ENCODE measurements around the gene JPH3. TPM values are rescaled to one million over a fixed set of nuclear protein-coding genes. Genes with fewer than 3 reads are reported as not detected.

Gene JPH3
- total RNA-seq, 2 donors from 2014 or later: 0.05 to 0.09 TPM

GRCh38 chr16:87685766-87686165 lies 83.5 kb downstream of the JPH3 start:
- ATAC-seq (no peak), DNase-seq (no peak)
- intact Hi-C loops (cut with DNase I): no loop called here

GRCh38 chr16:87686697-87687096 lies 84.4 kb downstream of the JPH3 start:
- no peak for ATAC-seq
- no peak for DNase-seq
- intact Hi-C loops (cut with DNase I): no loop called here

GRCh38 chr16:87687126-87687910 lies 85.0 kb downstream of the JPH3 start:
- intact Hi-C loops (cut with DNase I): no loop called here
- DNase-seq (no peak), ATAC-seq (no peak)

- ATAC-seq: no peak
- intact Hi-C loops (cut with DNase I): no loop called here
- DNase-seq: no peak
Measured at GRCh38 chr16:87687998-87688529, 85.8 kb downstream of the JPH3 start.

GRCh38 chr16:87688876-87689815 lies 86.8 kb downstream of the JPH3 start:
- intact Hi-C loops (cut with DNase I): no loop called here
- DNase-seq (no peak), ATAC-seq (no peak)

DNA sequence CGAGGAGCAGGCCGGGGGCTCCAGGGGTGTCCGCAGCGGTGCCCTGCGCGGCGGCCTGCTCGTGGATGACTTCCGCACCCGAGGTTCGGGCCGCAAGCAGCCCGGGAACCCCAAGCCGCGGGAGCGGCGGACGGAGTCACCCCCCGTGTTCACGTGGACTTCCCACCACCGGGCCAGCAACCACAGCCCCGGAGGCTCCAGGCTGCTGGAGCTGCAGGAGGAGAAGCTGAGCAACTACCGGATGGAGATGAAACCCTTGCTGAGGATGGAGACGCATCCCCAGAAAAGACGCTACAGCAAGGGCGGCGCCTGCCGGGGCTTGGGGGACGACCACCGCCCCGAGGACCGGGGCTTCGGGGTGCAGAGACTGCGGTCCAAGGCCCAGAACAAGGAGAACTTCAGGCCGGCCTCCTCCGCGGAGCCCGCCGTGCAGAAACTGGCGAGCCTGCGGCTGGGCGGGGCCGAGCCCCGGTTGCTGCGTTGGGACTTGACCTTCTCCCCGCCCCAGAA lies 87.7 kb downstream of the JPH3 start:
- DNase-seq (no peak), ATAC-seq (no peak)
- intact Hi-C loops (cut with DNase I): no loop called here

DNA sequence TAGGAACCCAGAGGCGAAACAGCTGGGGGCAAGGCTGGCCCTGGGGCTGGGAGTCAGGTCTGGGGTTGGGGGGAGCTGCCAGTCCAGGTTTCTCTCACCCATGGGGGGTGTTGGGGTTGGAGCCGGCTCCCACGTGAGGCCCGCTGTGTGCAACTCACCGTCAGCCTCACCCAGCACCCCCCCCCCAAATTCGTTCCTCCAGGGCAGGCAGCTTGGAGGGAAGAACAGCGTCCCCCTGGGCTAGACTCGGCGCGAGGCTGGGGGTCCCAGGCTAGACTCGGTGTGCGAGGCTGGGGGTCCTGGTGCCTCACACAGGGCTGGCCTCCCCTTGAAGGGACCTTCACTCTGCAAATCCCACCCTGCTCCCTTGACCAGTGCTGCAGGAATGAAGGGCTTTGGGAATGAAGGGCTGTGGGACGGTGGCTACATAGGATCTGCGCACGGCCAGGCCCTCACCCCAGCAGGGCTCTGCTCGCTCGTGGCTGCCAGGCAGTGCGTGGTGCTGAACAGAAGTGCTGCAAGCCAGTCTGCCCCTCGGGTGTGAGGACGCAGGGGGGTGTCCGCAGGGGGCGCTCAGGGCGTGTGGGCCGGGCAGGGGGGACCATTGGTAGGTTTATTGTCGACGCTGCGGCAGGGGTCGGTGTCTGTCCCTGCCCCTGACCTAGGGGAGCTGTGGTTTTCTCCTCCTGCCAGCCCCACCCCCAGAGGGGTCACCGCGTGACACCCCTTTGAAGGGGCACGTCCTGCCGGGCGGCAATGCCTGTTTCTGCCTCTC lies 88.8 kb downstream of the JPH3 start:
- DNase-seq (no peak), ATAC-seq (peak in 1 of 2 donors; percentile 12)
- intact Hi-C loops (cut with DNase I): no loop called here

DNA sequence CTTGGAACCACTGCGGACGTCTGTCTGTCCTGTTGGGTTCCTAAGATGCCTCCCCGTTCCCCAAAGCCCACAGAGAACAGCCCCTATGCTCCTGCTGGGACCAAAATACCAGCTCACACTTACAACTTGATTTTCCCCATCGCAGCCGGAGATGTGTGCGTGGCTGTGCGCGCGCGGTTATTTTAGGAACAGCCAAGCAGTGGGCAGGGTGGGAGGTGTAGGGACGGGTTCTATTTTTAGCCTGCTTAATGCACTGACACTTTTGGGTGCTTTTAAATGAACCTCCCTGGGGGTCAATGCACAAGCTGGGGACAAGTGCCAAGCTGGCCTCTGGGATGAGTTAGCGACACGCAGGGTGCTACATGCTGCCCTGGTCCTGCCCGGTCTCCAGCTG lies 89.4 kb downstream of the JPH3 start:
- no peak for ATAC-seq
- DNase-seq: no peak
- intact Hi-C loops (cut with DNase I): no loop called here

DNA sequence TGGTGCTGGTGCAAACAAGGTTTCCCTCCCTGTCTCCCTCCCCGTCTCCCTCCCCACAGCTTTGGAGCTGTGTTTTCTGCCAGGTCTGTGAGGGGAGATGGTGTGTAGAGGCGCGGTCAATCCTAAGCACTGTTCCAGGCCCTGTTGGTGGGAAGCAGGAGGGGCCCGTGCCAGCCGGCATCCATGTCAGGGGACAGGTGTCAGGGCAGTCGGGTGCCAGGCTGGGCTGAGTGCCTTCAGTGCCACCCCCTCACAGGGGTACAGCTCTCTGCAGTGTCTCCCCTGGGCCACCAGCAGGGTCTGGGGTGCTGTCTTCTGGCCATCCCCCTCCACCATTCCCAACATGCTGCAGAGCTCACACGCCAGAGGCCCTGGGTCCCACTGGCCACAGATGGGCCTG lies 89.9 kb downstream of the JPH3 start:
- intact Hi-C loops (cut with DNase I): no loop called here
- no peak for DNase-seq
- ATAC-seq: no peak

GRCh38 chr16:87692756-87693155 lies 90.4 kb downstream of the JPH3 start:
- ATAC-seq (peak in 1 of 2 donors; percentile 3), DNase-seq (no peak)
- intact Hi-C loops (cut with DNase I): no loop called here

- DNase-seq (no peak), ATAC-seq (no peak)
- intact Hi-C loops (cut with DNase I): no loop called here
Measured at GRCh38 chr16:87693827-87694226, 91.5 kb downstream of the JPH3 start.

GRCh38 chr16:87694441-87695125 lies 92.3 kb downstream of the JPH3 start:
- no peak for ATAC-seq

DNA sequence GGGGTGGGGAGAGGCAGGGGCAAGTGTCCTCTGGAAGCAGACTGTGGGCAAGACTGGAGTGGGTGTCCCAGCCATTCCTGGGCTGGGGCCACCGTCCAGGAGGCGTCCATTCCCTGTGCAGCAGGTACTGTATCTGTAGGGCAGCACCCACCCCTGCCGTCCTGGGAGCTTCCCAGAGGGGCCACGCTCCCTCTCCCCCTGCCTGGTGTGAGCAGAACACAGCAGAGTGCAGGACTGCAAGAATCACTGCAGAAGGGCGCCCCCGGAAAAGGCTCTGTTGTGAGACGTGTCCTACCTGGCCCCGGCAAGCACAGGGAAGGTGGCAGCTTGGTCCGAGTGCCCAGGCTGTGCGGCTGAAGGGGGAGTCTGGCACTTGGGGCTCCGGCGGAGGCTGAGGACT lies 93.2 kb downstream of the JPH3 start:
- DNase-seq (no peak), ATAC-seq (no peak)
- intact Hi-C loops (cut with DNase I): no loop called here

More at GRCh38 chr16:87694441-87695125, 92.3 kb downstream of the JPH3 start:
- intact Hi-C loops (cut with DNase I): no loop called here
- DNase-seq: no peak

GRCh38 chr16:87696726-87697125 lies 94.4 kb downstream of the JPH3 start:
- intact Hi-C loops (cut with DNase I): no loop called here
- ATAC-seq: no peak
- DNase-seq: no peak

DNA sequence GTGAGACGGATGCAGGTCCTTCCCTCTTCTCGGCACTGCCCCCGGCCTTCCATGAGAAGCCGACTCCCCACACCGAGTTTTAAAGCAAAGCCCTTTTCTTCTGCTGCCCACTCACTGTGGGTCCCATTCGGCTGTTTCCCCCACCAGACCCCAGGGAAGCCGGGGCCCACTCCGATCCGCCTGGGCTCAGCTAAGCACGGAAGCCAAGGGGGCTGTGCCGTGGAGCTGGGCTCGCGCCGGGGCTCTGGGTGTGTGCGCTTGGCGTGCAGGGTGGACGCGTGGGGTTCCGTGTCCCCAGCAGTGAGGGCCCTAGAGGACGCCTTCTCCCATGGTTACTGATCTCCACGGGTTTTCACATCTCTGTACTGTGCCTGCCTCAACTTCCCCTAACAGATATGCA lies 94.9 kb downstream of the JPH3 start:
- intact Hi-C loops (cut with DNase I): no loop called here
- DNase-seq (no peak), ATAC-seq (no peak)

DNA sequence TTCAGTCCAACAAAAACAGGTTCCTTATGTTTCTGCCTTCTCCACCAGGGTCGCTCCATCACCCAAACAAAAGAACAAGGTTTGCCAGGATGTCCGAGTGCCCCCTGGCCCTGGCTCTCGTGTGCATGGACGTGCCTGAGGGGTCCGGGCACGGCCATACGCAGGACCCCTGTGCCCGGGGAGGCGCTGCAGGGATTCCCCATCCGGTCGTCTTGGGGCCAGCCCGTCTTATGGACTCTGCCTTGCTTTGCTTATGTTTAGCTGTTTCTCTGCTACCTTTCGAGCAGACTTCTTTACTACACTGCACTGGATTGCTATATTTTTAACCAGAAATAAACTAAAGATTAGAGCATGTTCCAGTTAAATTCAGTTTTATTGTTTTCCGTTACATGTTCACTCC lies 95.5 kb downstream of the JPH3 start:
- intact Hi-C loops (cut with DNase I): no loop called here
- no peak for DNase-seq

GRCh38 chr16:87698241-87698640 lies 95.9 kb downstream of the JPH3 start:
- no peak for ATAC-seq

More for the DNA sequence above, 95.5 kb downstream of the JPH3 start:
- no peak for ATAC-seq

GRCh38 chr16:87698676-87699199 lies 96.4 kb downstream of the JPH3 start:
- intact Hi-C loops (cut with DNase I): no loop called here
- DNase-seq: no peak
- no peak for ATAC-seq

More at GRCh38 chr16:87698241-87698640, 95.9 kb downstream of the JPH3 start:
- no peak for DNase-seq
- intact Hi-C loops (cut with DNase I): no loop called here

Measured in left cardiac atrium (tissue), 4 donors.